GM18951 (cell line): ENCODE measurements around the gene DNMT1.
"Not testable (repeated sequence)": the region's sequence is repeated elsewhere in the genome, so short reads cannot be mapped to it uniquely, and the experiment has no call there.

Experiments
- POLR2A ChIP-seq: IDR thresholded peaks from 4 replicates; pipeline ENCODE4 v1.6.1; 2011; ENCODE audit warnings: mild to moderate bottlenecking; ENCODE audit not compliant: insufficient read length, insufficient read depth; ENCODE audit errors: extremely low read depth
- in situ Hi-C: fragments of 300-500 bp; cut with MboI; formaldehyde crosslinking; loops from one replicate; pipeline ENCODE4 v1.12.0; 2022; ENCODE audit warnings: low sequenced_read_pairs, mixed read lengths, inconsistent platforms; ENCODE audit not compliant: unreplicated experiment

The DNMT1 gene

DNA sequence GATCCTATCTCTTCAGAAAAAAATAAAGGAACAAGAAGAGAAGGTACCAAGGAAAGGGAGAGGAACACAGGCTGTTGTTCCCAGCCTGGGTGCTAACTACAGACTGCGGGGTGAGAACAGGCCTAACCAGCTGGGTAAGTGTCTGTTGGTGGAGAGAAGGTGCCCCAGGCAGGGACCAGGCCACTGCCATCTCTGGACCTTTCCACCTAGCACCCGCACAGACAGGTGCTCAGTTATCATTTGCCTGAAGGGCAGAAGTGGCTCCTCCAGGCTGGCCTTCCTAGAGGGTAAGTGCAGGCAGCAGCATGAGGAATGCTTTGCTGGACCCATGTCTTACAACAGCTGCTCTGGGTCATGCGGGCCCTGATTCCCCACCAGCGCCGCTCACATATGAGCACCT is 10.1 kb downstream of the DNMT1 start:
- in situ Hi-C loops, result loop anchor here (10.0 kb wide), 1 partner anchor 60 kb away; no protein-coding TSS in a partner anchor
- TF ChIP-seq POLR2A, result no peak

- in situ Hi-C loops, result loop anchor here (10.0 kb wide), 1 partner anchor 61 kb away; no protein-coding TSS in a partner anchor
- no peak for TF ChIP-seq POLR2A
These were observed 10.8 kb downstream of the DNMT1 start for GRCh38 chr19:10183926-10184325.

- in situ Hi-C loops, result loop anchor here (10.0 kb wide), 1 partner anchor 62 kb away; no protein-coding TSS in a partner anchor
- no peak for TF ChIP-seq POLR2A
These were observed 11.9 kb downstream of the DNMT1 start for GRCh38 chr19:10182847-10183246.

- in situ Hi-C loops, result loop anchor here (10.0 kb wide), 1 partner anchor 63 kb away; no protein-coding TSS in a partner anchor
These were observed 12.7 kb downstream of the DNMT1 start for GRCh38 chr19:10182076-10182475.

DNA sequence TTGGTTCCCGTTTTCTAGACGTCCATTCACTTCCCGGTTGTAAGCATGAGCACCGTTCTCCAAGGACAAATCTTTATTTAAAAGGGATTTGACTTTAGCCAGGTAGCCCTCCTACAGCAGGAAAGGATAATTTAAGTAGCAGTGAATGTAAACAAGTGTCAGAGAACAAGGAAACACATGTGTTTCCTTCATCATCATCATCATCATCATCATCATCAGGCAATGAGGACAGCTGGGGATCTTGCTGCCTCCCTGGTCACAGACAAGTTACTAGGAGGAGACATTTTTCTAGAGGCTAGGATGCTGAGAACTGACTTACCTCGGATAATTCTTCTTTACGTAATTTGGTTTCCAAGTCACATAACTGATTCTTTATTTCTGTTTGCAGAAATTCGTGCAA is 14.3 kb downstream of the DNMT1 start:
- in situ Hi-C loops, result loop anchor here (10.0 kb wide), 1 partner anchor 64 kb away; no protein-coding TSS in a partner anchor
- TF ChIP-seq POLR2A, result no peak

More at GRCh38 chr19:10182076-10182475, 12.7 kb downstream of the DNMT1 start:
- TF ChIP-seq POLR2A, result no peak

DNA sequence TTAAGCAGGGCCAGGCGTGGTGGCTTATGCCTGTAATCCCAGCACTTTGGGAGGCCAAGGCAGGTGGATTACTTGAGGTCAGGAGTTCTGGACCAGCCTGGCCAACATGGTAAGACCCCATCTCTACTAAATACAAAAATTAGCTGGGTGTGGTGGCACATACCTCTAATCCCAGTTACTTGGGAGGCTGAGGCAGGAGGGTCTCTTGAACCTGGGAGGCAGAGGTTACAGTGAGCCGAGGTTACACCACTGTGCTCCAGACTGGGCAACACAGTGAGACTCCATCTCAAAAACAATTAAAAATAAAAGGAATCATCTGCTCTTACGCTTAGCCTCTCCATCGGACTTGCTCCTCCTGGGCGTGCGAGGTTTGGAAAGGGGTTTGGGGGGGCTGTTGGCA is 14.7 kb downstream of the DNMT1 start:
- in situ Hi-C loops, result loop anchor here (10.0 kb wide), 1 partner anchor 65 kb away; no protein-coding TSS in a partner anchor

- in situ Hi-C loops, result no loop called here
- TF ChIP-seq POLR2A, result no peak
These were observed 21.2 kb downstream of the DNMT1 start for GRCh38 chr19:10173527-10173926.

DNA sequence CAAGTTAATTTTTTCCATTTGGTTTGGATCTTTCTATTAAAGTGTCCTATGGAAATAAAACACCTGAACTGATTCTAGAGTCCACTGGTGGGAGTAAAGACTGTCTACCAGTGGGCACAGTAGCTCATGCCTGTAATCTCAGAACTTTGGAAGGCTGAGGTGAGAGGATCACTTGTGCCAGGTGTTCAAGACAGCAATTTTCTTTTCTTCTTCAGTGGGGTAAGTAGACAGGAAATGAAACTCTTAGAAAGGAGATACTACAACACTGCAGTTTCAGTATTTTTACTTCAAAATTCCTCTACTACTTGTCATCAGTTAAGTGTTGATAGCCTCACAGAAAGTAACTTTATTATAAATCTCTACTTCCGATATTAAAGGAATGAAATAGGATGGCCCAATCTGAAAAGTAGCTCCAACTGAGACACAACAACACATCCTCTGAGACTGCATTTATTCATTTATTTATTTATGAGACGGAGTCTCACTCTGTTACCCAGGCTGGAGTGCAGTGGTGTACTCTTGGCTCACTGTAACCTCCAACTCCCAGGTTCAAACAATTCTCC is 26.3 kb downstream of the DNMT1 start:
- in situ Hi-C loops, result no loop called here

GRCh38 chr19:10167459-10167858 is 27.3 kb downstream of the DNMT1 start:
- TF ChIP-seq POLR2A, result no peak
- in situ Hi-C loops, result no loop called here

More for the DNA sequence above, 26.3 kb downstream of the DNMT1 start:
- TF ChIP-seq POLR2A, result no peak

DNA sequence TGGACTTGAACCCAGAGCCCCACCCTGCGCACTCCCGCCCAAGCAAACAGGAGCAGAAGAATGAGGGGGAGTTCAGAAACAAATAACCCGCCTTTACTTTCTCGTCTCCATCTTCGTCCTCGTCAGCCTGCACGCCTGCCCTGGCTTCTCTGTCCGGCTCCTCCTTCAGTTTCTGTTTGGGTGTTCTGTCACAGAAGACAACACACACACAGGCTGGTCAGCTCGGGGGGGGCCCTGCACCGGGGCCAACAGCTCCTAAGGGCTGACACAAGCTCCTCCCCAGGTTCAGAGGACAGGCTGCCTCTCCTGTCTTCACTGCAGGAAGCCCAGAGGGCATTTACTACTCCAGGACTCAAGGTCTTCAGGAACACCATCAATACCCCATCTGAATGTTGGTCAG is 28.3 kb downstream of the DNMT1 start:
- in situ Hi-C loops, result not testable (repeated sequence)

- no peak for TF ChIP-seq POLR2A
- in situ Hi-C loops, result no loop called here
These were observed 28.7 kb downstream of the DNMT1 start for GRCh38 chr19:10166046-10166445.

- TF ChIP-seq POLR2A, result no peak
- in situ Hi-C loops, result no loop called here
These were observed 31.2 kb downstream of the DNMT1 start for GRCh38 chr19:10163536-10163935.

- in situ Hi-C loops, result no loop called here
- no peak for TF ChIP-seq POLR2A
These were observed 35.1 kb downstream of the DNMT1 start for GRCh38 chr19:10159610-10160009.

DNA sequence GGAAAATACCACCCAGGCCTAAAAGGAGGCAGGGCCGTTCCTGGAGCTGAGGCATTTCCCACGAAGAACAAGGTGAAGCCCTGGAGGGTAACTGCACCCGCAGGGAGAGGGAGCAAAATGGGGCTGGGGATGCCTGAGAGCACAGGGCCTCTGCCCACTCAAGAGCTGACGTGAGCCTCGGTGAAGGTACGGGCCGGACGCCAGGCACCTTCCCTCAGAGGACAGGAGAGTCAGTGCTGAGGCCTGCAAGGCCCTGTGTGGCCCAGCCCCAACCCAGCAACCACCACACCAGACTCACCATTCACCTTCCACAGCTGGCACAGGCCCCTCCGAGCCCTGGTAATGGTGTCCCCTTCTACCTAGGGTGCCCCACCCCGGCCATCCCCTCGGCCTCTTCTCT is 36.3 kb downstream of the DNMT1 start:
- no peak for TF ChIP-seq POLR2A
- in situ Hi-C loops, result no loop called here

GRCh38 chr19:10158071-10158470 is 36.7 kb downstream of the DNMT1 start:
- no peak for TF ChIP-seq POLR2A
- in situ Hi-C loops, result no loop called here
